ENCODE results near the gene RBKS. TPM values are rescaled to one million over a fixed set of nuclear protein-coding genes. Genes with fewer than 3 reads are reported as not detected.
"Not testable (repeated sequence)": the region's sequence is repeated elsewhere in the genome, so short reads cannot be mapped to it uniquely, and the experiment has no call there.

RBKS gene
- total RNA-seq, 4 donors from 2014 or later, result 2.1 to 12.3 (median 4.8) TPM

DNA sequence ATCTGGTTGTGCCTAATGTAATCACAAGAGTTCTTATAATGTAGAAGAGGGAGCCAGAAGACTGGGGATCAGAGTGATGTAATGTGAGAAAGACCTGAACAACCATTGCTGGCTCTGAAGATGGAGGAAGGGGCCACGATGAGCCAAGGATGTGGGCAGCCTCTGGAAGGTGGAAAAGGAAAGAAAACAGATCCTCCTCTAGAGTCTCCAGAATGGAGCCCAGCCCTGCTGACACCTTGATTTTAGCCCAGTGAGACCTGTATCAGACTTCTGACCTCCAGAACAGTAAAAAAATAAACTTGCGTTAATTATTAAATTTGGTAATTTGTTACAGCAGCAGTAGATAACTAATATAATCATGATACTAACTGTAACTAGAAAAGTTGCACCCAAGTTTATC, 3.1 kb downstream of the RBKS start:
- no peak for DNase-seq (ENCODE audit: low spot score)
- TF ChIP-seq, protein P1, sequence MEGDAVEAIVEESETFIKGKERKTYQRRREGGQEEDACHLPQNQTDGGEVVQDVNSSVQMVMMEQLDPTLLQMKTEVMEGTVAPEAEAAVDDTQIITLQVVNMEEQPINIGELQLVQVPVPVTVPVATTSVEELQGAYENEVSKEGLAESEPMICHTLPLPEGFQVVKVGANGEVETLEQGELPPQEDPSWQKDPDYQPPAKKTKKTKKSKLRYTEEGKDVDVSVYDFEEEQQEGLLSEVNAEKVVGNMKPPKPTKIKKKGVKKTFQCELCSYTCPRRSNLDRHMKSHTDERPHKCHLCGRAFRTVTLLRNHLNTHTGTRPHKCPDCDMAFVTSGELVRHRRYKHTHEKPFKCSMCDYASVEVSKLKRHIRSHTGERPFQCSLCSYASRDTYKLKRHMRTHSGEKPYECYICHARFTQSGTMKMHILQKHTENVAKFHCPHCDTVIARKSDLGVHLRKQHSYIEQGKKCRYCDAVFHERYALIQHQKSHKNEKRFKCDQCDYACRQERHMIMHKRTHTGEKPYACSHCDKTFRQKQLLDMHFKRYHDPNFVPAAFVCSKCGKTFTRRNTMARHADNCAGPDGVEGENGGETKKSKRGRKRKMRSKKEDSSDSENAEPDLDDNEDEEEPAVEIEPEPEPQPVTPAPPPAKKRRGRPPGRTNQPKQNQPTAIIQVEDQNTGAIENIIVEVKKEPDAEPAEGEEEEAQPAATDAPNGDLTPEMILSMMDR (IDR thresholded peaks at IDR 0.05), result no peak
- ATAC-seq (ENCODE audit: low FRiP score), result no peak

DNA sequence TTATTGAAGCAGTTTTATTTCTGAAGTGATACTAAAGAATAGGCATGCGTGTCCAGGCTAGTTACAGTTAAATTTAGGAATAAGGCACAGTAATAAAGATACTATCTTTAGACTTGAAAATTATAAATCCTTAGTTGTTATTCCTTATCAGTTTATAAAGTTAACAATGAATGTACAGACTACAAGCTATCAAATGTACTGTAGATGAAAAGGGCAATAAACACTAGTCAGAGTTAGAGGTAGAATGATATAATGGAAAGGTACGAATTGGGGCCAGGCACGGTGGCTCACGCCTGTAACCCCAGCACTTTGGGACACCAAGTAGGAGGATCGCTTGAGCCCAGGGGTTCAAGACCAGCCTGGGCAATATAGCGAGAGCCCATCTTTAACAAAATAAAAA, 3.9 kb downstream of the RBKS start:
- ATAC-seq (ENCODE audit: low FRiP score), result no peak
- TF ChIP-seq, protein P1 (IDR thresholded peaks at IDR 0.05), result no peak
- DNase-seq (ENCODE audit: low spot score), result no peak

DNA sequence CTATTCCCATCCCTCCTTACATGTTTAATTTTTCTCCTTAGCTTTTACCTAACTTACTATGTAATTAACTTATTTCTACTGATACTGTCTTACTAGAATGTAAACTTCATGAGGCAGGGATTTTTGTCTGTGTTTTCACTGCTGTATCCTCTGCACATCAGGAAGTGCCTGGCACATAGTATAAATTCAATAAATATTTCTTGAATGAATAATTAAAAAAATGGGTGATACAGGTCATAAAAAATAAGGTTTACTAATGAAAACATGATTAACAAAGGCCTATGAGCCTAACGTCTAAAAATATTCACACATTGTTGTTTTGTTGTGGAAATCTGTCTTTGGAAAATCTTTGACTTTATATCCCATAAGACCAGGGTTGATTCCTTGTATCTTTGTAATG, 4.5 kb downstream of the RBKS start:
- TF ChIP-seq, protein P1 (IDR thresholded peaks at IDR 0.05), result no peak
- no peak for ATAC-seq (ENCODE audit: low FRiP score)
- DNase-seq (ENCODE audit: low spot score), result no peak

DNA sequence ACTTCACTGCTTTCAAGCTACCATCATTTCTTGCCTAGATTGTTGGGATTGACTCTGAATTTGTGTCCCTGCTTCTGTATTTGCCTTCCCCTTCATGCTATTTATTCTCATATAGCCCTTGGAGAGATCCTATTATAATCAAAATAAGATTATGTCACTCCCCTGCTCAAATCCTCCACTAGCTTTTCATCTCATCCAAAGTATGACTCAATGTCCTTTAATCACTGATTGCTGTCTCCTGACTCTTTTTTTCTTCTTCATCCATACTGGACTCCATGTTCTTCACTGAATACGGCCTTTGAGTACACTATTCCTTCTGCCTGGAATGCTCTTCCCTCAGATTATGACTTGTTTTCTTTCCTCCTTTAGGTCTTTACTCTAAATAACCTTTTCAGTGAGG, 5.0 kb downstream of the RBKS start:
- TF ChIP-seq, protein P1 (IDR thresholded peaks at IDR 0.05), result no peak
- DNase-seq (ENCODE audit: low spot score) (no peak), ATAC-seq (ENCODE audit: low FRiP score) (no peak)

DNA sequence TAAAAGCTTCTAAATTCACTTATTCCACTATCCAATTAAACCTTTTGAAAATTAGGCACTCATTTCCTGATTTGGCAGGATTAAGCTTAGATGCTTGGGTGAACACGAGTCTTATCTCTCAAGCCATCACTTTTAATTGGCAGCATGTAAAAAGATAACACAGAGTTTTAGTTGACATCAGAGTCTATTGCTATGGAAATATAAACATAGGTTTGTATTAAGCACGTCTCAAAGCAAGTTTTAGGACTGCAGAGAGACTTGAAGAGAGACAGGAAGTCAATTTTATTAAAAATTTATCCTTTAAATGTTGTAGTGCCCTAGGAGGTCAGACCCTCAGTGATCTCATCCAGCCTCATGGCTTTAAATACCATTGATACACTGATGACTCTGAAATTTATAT, 5.6 kb downstream of the RBKS start:
- ATAC-seq (ENCODE audit: low FRiP score) (no peak), DNase-seq (ENCODE audit: low spot score) (no peak)
- TF ChIP-seq, protein P1 (IDR thresholded peaks at IDR 0.05), result no peak

GRCh38 chr2:27882584-27882922, 7.6 kb downstream of the RBKS start:
- not testable (repeated sequence) for DNase-seq (ENCODE audit: low spot score); ATAC-seq (ENCODE audit: low FRiP score)

GRCh38 chr2:27881815-27882583, 8.2 kb downstream of the RBKS start:
- not testable (repeated sequence) for DNase-seq (ENCODE audit: low spot score); ATAC-seq (ENCODE audit: low FRiP score)

GRCh38 chr2:27878825-27879224, 11.4 kb downstream of the RBKS start:
- DNase-seq (ENCODE audit: low spot score), result no peak
- no peak for ATAC-seq (ENCODE audit: low FRiP score)
- TF ChIP-seq, protein P1 (IDR thresholded peaks at IDR 0.05), result no peak

Data from omental fat pad (tissue), 4 donors.